A549 (cell line): ENCODE measurements around the gene TLE1. TPM values are rescaled to one million over a fixed set of nuclear protein-coding genes. Genes with fewer than 3 reads are reported as not detected.
A peak's percentile ranks its signal among the peaks of the same experiment; 100 is the strongest.
"Not testable (repeated sequence)": the region's sequence is repeated elsewhere in the genome, so short reads cannot be mapped to it uniquely, and the experiment has no call there.

ENCODE experiments used
- ATAC-seq, 2 experiments: fragments of 200-7000 bp in 1 of 2; fragments of >200 bp in 1 of 2; cut with Nextera tagmentation in 1 of 2; cut with Tn5 transposase in 1 of 2; 3 replicates each; pipeline versions ENCODE4 v1.8.0 to v1.9.1; 2018 to 2020; ENCODE audit warnings: mild to moderate bottlenecking in 1 of 2, moderate library complexity in 1 of 2
- CTCF ChIA-PET: fragments of 300-600 bp; sonication (Branson Sonifier 250); formaldehyde crosslinking; extraction: SDS; loops from one replicate; lab custom pipeline; 2021; ENCODE audit warnings: antibody characterized with exemption, inconsistent platforms; lab: Yijun Ruan, JAX
- POLR2A ChIA-PET: fragments of 350-600 bp; formaldehyde crosslinking; extraction: SDS; loops from one replicate; lab custom pipeline; 2021; ENCODE audit warnings: antibody characterized with exemption, inconsistent platforms; lab: Yijun Ruan, JAX
- DNase-seq, 2 experiments: peaks; one replicate each; pipeline versions ENCODE4 v3.0.0 to v3.0.0-alpha.2; 2011 to 2016; ENCODE audit warnings: low read depth in 1 of 2, low spot score in 1 of 2
- FAIRE-seq: peaks from 2 replicates; lab custom pipeline; 2011; peaks lifted over from hg19 to GRCh38; lab: Jason Lieb, UNC
- H3K27ac ChIP-seq, 2 experiments: fragments of >200 bp; sonication (Bioruptor Twin); formaldehyde crosslinking; 3 replicates each; pipeline ENCODE4 v1.5.1; 2016 to 2017
- H3K4me1 ChIP-seq: fragments of >200 bp; sonication (Bioruptor Twin); formaldehyde crosslinking; 3 replicates; pipeline ENCODE4 v1.6.1; 2016
- H3K4me2 ChIP-seq: fragments of >200 bp; sonication (Bioruptor Twin); formaldehyde crosslinking; 3 replicates; pipeline ENCODE4 v1.6.1; 2016
- H3K4me3 ChIP-seq: fragments of >200 bp; sonication (Bioruptor Twin); formaldehyde crosslinking; 3 replicates; pipeline ENCODE4 v1.5.1; 2016
- H3K9me3 ChIP-seq: fragments of >200 bp; sonication (Bioruptor Twin); formaldehyde crosslinking; 3 replicates; pipeline ENCODE4 v1.6.1; 2016
- BHLHE40 ChIP-seq: IDR thresholded peaks from 2 replicates; pipeline ENCODE4 v1.6.1; 2012; ENCODE audit warnings: low read depth, low read length, inconsistent platforms
- CBX2 ChIP-seq: fragments of 200-600 bp; sonication (generic); IDR thresholded peaks from 2 replicates; pipeline ENCODE4 v1.6.1; 2016; ENCODE audit warnings: low read depth, mild to moderate bottlenecking, borderline replicate concordance
- CBX8 ChIP-seq: fragments of 200-600 bp; sonication (generic); IDR thresholded peaks from 2 replicates; pipeline ENCODE4 v1.6.1; 2016
- CEBPB ChIP-seq, 2 experiments: fragments of >200 bp in 1 of 2; sonication (Bioruptor Twin) in 1 of 2; formaldehyde crosslinking in 1 of 2; IDR thresholded peaks; 2 replicates each; pipeline ENCODE4 v1.6.1; 2012 to 2016
- ESRRA ChIP-seq: fragments of 150-350 bp; IDR thresholded peaks from 2 replicates; pipeline ENCODE4 v1.6.1; 2014; ENCODE audit warnings: mild to moderate bottlenecking, low read length, borderline replicate concordance
- FOSL2 ChIP-seq, 2 experiments: fragments of 450-650 bp in 1 of 2; fragments of >200 bp in 1 of 2; sonication (Bioruptor Twin) in 1 of 2; formaldehyde crosslinking; IDR thresholded peaks; 2 replicates each; pipeline versions ENCODE4 v1.5.0 to v1.6.1; 2016 to 2020; ENCODE audit warnings: mild to moderate bottlenecking in 1 of 2, moderate library complexity in 1 of 2
- GATA3 ChIP-seq: IDR thresholded peaks from 2 replicates; pipeline ENCODE4 v1.6.1; 2012; ENCODE audit warnings: borderline replicate concordance
- JUN ChIP-seq, 2 experiments: fragments of >200 bp; sonication (Bioruptor Twin); formaldehyde crosslinking; IDR thresholded peaks; 2 replicates in 1 of 2; 3 replicates in 1 of 2; pipeline ENCODE4 v1.6.1; 2016 to 2017
- MAFK ChIP-seq: fragments of 450-650 bp; IDR thresholded peaks from 2 replicates; pipeline ENCODE4 v1.6.1; 2014; ENCODE audit not compliant: partially characterized antibody
- NPAS2 ChIP-seq: fragments of 250-450 bp; sonication (Bioruptor Pico); IDR thresholded peaks from 2 replicates; pipeline ENCODE4 v1.8.0; 2022; ENCODE audit warnings: mild to moderate bottlenecking, moderate library complexity, borderline replicate concordance
- NR3C1 ChIP-seq: fragments of >200 bp; sonication (Bioruptor Twin); formaldehyde crosslinking; IDR thresholded peaks from 3 replicates; pipeline ENCODE4 v1.6.1; 2017
- SMC3 ChIP-seq: fragments of >200 bp; sonication (Bioruptor Twin); formaldehyde crosslinking; IDR thresholded peaks from 3 replicates; pipeline ENCODE4 v1.6.1; 2018; ENCODE audit warnings: inconsistent platforms
- SREBF2 ChIP-seq: fragments of 450-650 bp; IDR thresholded peaks from 2 replicates; pipeline ENCODE4 v1.6.1; 2014; ENCODE audit warnings: mild to moderate bottlenecking, moderate library complexity
- TFCP2L1 ChIP-seq: fragments of 250-450 bp; sonication (Bioruptor Pico); IDR thresholded peaks from 2 replicates; pipeline ENCODE4 v1.5.0; 2021; ENCODE audit warnings: mild to moderate bottlenecking
- ZFP36 ChIP-seq: fragments of 450-650 bp; IDR thresholded peaks from 2 replicates; pipeline ENCODE4 v1.6.1; 2014; ENCODE audit warnings: borderline replicate concordance; ENCODE audit not compliant: partially characterized antibody
- WGBS: methylation state at CpG from one replicate; pipeline ENCODE4 v1.1.6; 2017; ENCODE audit errors: missing lambda C conversion rate; 5-methylcytosine and 5-hydroxymethylcytosine counted together
- polyA plus RNA-seq, 4 experiments: library from polyadenylated mRNA; depleted of rRNA in 3 of 4; stranded (reverse); fragments of >200 nt; fragmentation: RNase III in 1 of 4; extraction: RNeasy Plus Mini Kit Qiagen cat#74134 plus additional on column Dnase treatment in 1 of 4; gene quantifications; 2 replicates in 3 of 4; 3 replicates in 1 of 4; pipeline ENCODE4 v1.2.3, GENCODE V29; 2011 to 2017
- TF ChIP-seq, protein P1 (sequence below): IDR thresholded peaks from 2 replicates; pipeline ENCODE4 v1.6.1; 2012
- TF ChIP-seq, protein P2 (sequence below): fragments of 200-600 bp; sonication (generic); IDR thresholded peaks from 2 replicates; pipeline ENCODE4 v1.6.1; 2016; ENCODE audit warnings: antibody characterized with exemption, mild to moderate bottlenecking, moderate library complexity
- TF ChIP-seq, protein P3 (sequence below): IDR thresholded peaks from 2 replicates; pipeline ENCODE4 v1.6.1; 2012
- TF ChIP-seq, protein P4 (sequence below): fragments of >200 bp; sonication (Bioruptor Twin); formaldehyde crosslinking; IDR thresholded peaks from 3 replicates; pipeline ENCODE4 v1.5.1; 2016

TLE1 gene
- polyA plus RNA-seq, 2 of the 4 experiments (the other 2 are of a cell fraction): 45.8 to 117 TPM

DNA sequence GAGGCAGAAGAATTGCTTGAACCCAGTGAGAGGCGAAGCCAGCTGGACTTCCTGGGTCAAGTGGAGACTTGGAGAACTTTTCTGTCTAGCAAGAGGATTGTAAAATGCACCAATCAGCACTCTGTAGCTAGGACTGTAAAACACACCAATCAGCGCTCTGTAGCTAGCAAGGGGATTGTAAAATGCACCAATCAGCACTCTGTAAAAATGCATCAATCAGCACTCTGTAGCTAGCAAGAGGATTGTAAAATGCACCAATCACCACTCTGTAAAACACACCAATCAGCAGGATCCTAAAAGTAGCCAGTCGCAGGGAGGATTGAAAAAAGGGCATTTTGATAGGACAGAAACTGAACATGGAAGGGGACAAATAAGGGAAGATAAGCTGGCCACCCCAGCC, 41.2 kb upstream of the TLE1 start:
- H3K9me3 ChIP-seq, H3K27ac ChIP-seq, H3K4me1 ChIP-seq, POLR2A ChIA-PET, CTCF ChIA-PET, FAIRE-seq, H3K4me3 ChIP-seq, ATAC-seq, H3K4me2 ChIP-seq, DNase-seq: not testable (repeated sequence)
- WGBS: 93% methylated on average over 3 of the region's 3 CpGs
- TF ChIP-seq MAFK: peak; percentile 83

DNA sequence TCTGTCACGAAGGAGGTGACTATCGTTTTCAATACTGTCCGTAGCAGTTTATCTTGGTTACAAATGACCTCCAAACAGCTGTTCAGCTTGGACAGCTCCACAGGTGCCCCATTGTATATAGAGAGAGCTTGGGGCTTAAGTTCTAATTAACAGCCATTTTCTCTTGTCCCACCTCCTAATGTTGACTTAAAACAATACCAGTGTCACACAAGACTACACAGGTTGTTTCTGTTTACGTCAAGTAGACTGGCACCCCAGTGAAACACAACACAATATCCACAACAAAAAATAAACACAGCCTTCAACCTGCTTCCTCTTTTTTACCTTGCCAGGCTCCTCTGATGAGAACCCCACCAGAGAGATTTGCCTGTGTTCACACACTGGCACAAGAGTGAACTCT, 39.8 kb upstream of the TLE1 start:
- ATAC-seq (no peak; a peak in 1 of 6 replicates), DNase-seq (no peak), FAIRE-seq (no peak)
- Histone ChIP-seq H3K27ac (no peak overlapping the region), H3K4me1 (no peaks in the 10 kb centered on the region; the same call in 2 of the 3 replicates), H3K4me3 (no peak overlapping the region), H3K4me2 (no peak overlapping the region), H3K9me3 (no peaks in the 10 kb centered on the region)
- POLR2A ChIA-PET: no interaction called here
- CTCF ChIA-PET: no interaction called here
- WGBS: 88% methylated on average over 4 of the region's 4 CpGs
- TF ChIP-seq, protein P1, sequence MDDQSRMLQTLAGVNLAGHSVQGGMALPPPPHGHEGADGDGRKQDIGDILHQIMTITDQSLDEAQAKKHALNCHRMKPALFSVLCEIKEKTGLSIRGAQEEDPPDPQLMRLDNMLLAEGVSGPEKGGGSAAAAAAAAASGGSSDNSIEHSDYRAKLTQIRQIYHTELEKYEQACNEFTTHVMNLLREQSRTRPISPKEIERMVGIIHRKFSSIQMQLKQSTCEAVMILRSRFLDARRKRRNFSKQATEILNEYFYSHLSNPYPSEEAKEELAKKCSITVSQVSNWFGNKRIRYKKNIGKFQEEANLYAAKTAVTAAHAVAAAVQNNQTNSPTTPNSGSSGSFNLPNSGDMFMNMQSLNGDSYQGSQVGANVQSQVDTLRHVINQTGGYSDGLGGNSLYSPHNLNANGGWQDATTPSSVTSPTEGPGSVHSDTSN: no peak
- no peak for TF ChIP-seq JUN (IDR thresholded peaks at IDR 0.05)
- no peak for TF ChIP-seq SREBF2
- TF ChIP-seq ESRRA: no peak
- no peak for TF ChIP-seq ZFP36
- TF ChIP-seq, protein P2, sequence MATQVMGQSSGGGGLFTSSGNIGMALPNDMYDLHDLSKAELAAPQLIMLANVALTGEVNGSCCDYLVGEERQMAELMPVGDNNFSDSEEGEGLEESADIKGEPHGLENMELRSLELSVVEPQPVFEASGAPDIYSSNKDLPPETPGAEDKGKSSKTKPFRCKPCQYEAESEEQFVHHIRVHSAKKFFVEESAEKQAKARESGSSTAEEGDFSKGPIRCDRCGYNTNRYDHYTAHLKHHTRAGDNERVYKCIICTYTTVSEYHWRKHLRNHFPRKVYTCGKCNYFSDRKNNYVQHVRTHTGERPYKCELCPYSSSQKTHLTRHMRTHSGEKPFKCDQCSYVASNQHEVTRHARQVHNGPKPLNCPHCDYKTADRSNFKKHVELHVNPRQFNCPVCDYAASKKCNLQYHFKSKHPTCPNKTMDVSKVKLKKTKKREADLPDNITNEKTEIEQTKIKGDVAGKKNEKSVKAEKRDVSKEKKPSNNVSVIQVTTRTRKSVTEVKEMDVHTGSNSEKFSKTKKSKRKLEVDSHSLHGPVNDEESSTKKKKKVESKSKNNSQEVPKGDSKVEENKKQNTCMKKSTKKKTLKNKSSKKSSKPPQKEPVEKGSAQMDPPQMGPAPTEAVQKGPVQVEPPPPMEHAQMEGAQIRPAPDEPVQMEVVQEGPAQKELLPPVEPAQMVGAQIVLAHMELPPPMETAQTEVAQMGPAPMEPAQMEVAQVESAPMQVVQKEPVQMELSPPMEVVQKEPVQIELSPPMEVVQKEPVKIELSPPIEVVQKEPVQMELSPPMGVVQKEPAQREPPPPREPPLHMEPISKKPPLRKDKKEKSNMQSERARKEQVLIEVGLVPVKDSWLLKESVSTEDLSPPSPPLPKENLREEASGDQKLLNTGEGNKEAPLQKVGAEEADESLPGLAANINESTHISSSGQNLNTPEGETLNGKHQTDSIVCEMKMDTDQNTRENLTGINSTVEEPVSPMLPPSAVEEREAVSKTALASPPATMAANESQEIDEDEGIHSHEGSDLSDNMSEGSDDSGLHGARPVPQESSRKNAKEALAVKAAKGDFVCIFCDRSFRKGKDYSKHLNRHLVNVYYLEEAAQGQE: no peak
- no peak for TF ChIP-seq BHLHE40
- no peak for TF ChIP-seq FOSL2 (IDR thresholded peaks at IDR 0.05)
- TF ChIP-seq FOSL2 (CRISPR knock-in tag; IDR thresholded peaks at IDR 0.05): no peak
- TF ChIP-seq CBX2: no peak
- TF ChIP-seq NPAS2 (CRISPR knock-in tag): no peak
- no peak for TF ChIP-seq GATA3
- no peak for TF ChIP-seq CBX8
- TF ChIP-seq, protein P3, sequence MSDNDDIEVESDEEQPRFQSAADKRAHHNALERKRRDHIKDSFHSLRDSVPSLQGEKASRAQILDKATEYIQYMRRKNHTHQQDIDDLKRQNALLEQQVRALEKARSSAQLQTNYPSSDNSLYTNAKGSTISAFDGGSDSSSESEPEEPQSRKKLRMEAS: no peak
- no peak for TF ChIP-seq TFCP2L1
- TF ChIP-seq, protein P4, sequence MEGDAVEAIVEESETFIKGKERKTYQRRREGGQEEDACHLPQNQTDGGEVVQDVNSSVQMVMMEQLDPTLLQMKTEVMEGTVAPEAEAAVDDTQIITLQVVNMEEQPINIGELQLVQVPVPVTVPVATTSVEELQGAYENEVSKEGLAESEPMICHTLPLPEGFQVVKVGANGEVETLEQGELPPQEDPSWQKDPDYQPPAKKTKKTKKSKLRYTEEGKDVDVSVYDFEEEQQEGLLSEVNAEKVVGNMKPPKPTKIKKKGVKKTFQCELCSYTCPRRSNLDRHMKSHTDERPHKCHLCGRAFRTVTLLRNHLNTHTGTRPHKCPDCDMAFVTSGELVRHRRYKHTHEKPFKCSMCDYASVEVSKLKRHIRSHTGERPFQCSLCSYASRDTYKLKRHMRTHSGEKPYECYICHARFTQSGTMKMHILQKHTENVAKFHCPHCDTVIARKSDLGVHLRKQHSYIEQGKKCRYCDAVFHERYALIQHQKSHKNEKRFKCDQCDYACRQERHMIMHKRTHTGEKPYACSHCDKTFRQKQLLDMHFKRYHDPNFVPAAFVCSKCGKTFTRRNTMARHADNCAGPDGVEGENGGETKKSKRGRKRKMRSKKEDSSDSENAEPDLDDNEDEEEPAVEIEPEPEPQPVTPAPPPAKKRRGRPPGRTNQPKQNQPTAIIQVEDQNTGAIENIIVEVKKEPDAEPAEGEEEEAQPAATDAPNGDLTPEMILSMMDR: no peak
- no peak for TF ChIP-seq CEBPB (IDR thresholded peaks at IDR 0.05)
- TF ChIP-seq NR3C1: no peak
- TF ChIP-seq SMC3: no peak
